ENCODE measurements around the gene LUC7L3.
"Not testable (repeated sequence)": the region's sequence is repeated elsewhere in the genome, so short reads cannot be mapped to it uniquely, and the experiment has no call there.

The LUC7L3 gene

GRCh38 chr17:50710025-50710424 is 9.4 kb upstream of the LUC7L3 start:
- no peak for DNase-seq (ENCODE audit: low read depth in 2 of 2)

GRCh38 chr17:50710650-50711049 is 8.8 kb upstream of the LUC7L3 start:
- DNase-seq (ENCODE audit: low read depth in 2 of 2) = no peak

GRCh38 chr17:50712641-50713040 is 6.8 kb upstream of the LUC7L3 start:
- DNase-seq (ENCODE audit: low read depth in 2 of 2) = no peak

GRCh38 chr17:50715471-50715870 is 3.9 kb upstream of the LUC7L3 start:
- DNase-seq (ENCODE audit: low read depth in 2 of 2) = no peak

- no peak for DNase-seq (ENCODE audit: low read depth in 2 of 2)
Observed at GRCh38 chr17:50719924-50720794, 756 bp downstream of the LUC7L3 start.

- DNase-seq (ENCODE audit: low read depth in 2 of 2) = no peak
Observed at GRCh38 chr17:50721194-50722010, 2.0 kb downstream of the LUC7L3 start.

- DNase-seq (ENCODE audit: low read depth in 2 of 2) = no peak
Observed at GRCh38 chr17:50722746-50723145, 3.3 kb downstream of the LUC7L3 start.

- DNase-seq (ENCODE audit: low read depth in 2 of 2) = not testable (repeated sequence)
Observed at GRCh38 chr17:50724622-50725021, 5.2 kb downstream of the LUC7L3 start.

GRCh38 chr17:50725769-50726655 is 6.6 kb downstream of the LUC7L3 start:
- DNase-seq (ENCODE audit: low read depth in 2 of 2) = no peak

- DNase-seq (ENCODE audit: low read depth in 2 of 2) = no peak
Observed at GRCh38 chr17:50728112-50728429, 8.7 kb downstream of the LUC7L3 start.

- DNase-seq (ENCODE audit: low read depth in 2 of 2) = no peak
Observed at GRCh38 chr17:50728881-50729765, 9.7 kb downstream of the LUC7L3 start.

GRCh38 chr17:50731575-50732460 is 12.4 kb downstream of the LUC7L3 start:
- no peak for DNase-seq (ENCODE audit: low read depth in 2 of 2)

- DNase-seq (ENCODE audit: low read depth in 2 of 2) = no peak
Observed at GRCh38 chr17:50735287-50735686, 15.9 kb downstream of the LUC7L3 start.

- DNase-seq (ENCODE audit: low read depth in 2 of 2) = no peak
Observed at GRCh38 chr17:50737118-50737698, 17.8 kb downstream of the LUC7L3 start.

GRCh38 chr17:50739098-50739497 is 19.7 kb downstream of the LUC7L3 start:
- DNase-seq (ENCODE audit: low read depth in 2 of 2) = no peak

- no peak for DNase-seq (ENCODE audit: low read depth in 2 of 2)
Observed at GRCh38 chr17:50745631-50746030, 26.2 kb downstream of the LUC7L3 start.

- no peak for DNase-seq (ENCODE audit: low read depth in 2 of 2)
Observed at GRCh38 chr17:50749245-50749644, 29.8 kb downstream of the LUC7L3 start.

GRCh38 chr17:50754521-50754920 is 35.1 kb downstream of the LUC7L3 start:
- no peak for DNase-seq (ENCODE audit: low read depth in 2 of 2)

- DNase-seq (ENCODE audit: low read depth in 2 of 2) = no peak
Observed at GRCh38 chr17:50758524-50758923, 39.1 kb downstream of the LUC7L3 start.

All from stimulated activated CD4-positive, alpha-beta T cell treated with anti-CD3 and anti-CD28 coated beads, Interleukin-15, amount 100 ng/mL, for 48 hours (primary cell).